Mucosa of descending colon (tissue), 3 donors: ENCODE data around the gene ST6GAL1. TPM values are rescaled to one million over a fixed set of nuclear protein-coding genes. Genes with fewer than 3 reads are reported as not detected.
"Not testable (repeated sequence)": the region's sequence is repeated elsewhere in the genome, so short reads cannot be mapped to it uniquely, and the experiment has no call there.

Source experiments
- ATAC-seq: fragments of 200-7000 bp; cut with Tn5 transposase; one replicate; pipeline ENCODE4 v1.9.1; 2020; ENCODE audit warnings: mild to moderate bottlenecking, moderate library complexity
- DNase-seq, 3 donors: peaks; one replicate each; pipeline ENCODE4 v3.0.0-alpha.2; 2020
- H3K36me3 ChIP-seq: fragments of 200-600 bp; one replicate; pipeline ENCODE4 v1.8.0; 2021; ENCODE audit warnings: low read depth, mild to moderate bottlenecking
- H3K4me1 ChIP-seq: fragments of 200-600 bp; one replicate; pipeline ENCODE4 v1.8.0; 2021; ENCODE audit warnings: low read depth, mild to moderate bottlenecking
- H3K4me3 ChIP-seq: fragments of 200-600 bp; one replicate; pipeline ENCODE4 v1.8.0; 2021; ENCODE audit warnings: mild to moderate bottlenecking
- H3K9me3 ChIP-seq: fragments of 200-600 bp; one replicate; pipeline ENCODE4 v1.8.0; 2021; ENCODE audit warnings: mild to moderate bottlenecking
- intact Hi-C, 2 donors: fragments of 100-400 bp; cut with DNase I in 1 of 2; cut with micrococcal nuclease in 1 of 2; formaldehyde crosslinking; loops; one replicate each; pipeline versions ENCODE4 v1.11.0 to v1.11.1; 2022; cut with DNase I, micrococcal nuclease
- total RNA-seq, 3 donors: library from RNA; stranded (reverse); fragmentation: NEBNext Ultra II Directional in 2 of 3; extraction: Animal tissue kit (Norgen Biotek cat#: 25700) in 2 of 3; gene quantifications; one replicate each; pipeline versions ENCODE4 v1.2.1 to v1.2.4, GENCODE V29; 2021 to 2023
- TF ChIP-seq, protein P1 (sequence below): fragments of 200-600 bp; IDR thresholded peaks from one replicate; pipeline ENCODE4 v1.8.0; 2022; ENCODE audit warnings: antibody characterized with exemption, mild to moderate bottlenecking
- donor health status: DM: no; HTN: no; CAD: no; lungs with moderate emphysema.
- donor health status: DM: no; HTN: no; CAD: no.
- donor health status: DM: no; HTN: yes; CAD: no.

Gene ST6GAL1
- total RNA-seq, 3 donors from 2014 or later = 23.5 to 58.9 (median 53.6) TPM

DNA sequence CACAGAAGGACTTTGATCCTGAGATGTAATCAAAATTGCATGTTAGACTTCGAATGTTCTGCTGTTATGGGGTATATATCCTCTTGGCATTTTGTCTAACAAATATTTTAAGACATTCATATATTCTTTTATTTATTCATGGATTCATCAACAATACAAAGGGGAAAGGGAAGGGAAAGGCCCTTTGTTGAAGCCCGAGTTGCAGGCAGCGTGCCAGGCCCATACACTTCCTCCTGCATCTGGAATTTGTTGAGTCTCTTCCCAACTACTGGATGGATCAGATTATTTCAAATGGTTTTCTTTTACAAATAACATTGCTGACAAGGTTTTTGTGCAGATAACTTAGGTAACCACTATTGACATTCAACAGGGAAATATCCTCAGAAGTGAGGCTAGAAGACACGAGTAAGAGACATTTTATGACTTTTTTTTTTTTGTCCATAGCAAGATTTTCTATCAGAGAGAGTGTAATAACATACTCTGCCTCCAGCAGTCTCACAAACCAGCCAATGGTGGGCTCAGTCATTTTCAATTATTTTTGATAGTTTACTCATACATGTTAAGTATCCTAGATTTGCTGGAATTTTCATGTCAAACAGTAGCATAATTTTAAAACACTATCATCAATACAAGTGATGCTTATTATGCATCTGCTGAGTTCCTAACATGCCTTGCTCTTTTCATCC lies 114.7 kb downstream of the ST6GAL1 start:
- Histone ChIP-seq H3K4me1 (peaks cover 25% of the 10 kb centered on the region), H3K9me3 (no peaks in the 10 kb centered on the region), H3K36me3 (no peaks in the 10 kb centered on the region), H3K4me3 (no peak overlapping the region)
- DNase-seq = peak; percentile 72 to 77 (median 75)
- intact Hi-C loops = no loop called here
- ATAC-seq = no peak
- TF ChIP-seq, protein P1, sequence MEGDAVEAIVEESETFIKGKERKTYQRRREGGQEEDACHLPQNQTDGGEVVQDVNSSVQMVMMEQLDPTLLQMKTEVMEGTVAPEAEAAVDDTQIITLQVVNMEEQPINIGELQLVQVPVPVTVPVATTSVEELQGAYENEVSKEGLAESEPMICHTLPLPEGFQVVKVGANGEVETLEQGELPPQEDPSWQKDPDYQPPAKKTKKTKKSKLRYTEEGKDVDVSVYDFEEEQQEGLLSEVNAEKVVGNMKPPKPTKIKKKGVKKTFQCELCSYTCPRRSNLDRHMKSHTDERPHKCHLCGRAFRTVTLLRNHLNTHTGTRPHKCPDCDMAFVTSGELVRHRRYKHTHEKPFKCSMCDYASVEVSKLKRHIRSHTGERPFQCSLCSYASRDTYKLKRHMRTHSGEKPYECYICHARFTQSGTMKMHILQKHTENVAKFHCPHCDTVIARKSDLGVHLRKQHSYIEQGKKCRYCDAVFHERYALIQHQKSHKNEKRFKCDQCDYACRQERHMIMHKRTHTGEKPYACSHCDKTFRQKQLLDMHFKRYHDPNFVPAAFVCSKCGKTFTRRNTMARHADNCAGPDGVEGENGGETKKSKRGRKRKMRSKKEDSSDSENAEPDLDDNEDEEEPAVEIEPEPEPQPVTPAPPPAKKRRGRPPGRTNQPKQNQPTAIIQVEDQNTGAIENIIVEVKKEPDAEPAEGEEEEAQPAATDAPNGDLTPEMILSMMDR = no peak

DNA sequence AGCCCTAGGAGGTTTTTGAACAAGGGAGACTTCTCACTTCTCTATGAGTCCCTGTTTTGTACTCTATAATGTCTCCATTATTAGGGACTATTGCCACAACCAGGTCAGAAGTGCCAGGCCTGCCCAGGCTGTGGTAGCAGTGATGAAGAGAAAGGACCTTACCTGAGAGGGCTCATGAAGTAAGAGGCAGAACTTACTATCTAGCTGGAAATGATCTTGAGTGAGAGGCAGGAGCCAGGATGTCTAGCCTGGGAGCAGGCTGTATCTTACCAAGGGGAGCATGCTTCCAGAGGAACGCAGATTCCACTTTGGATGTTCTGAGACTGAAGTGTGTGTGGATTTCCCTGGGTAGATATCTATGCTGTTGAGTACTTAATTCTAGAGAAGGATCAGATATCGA lies 115.7 kb downstream of the ST6GAL1 start:
- ATAC-seq (no peak), DNase-seq (no peak)
- H3K4me3 ChIP-seq = no peak overlapping the region
- TF ChIP-seq, protein P1 = no peak
- H3K4me1 ChIP-seq = peaks cover 17% of the 10 kb centered on the region
- H3K36me3 ChIP-seq = no peaks in the 10 kb centered on the region
- no peaks in the 10 kb centered on the region for H3K9me3 ChIP-seq
- intact Hi-C loops = no loop called here

DNA sequence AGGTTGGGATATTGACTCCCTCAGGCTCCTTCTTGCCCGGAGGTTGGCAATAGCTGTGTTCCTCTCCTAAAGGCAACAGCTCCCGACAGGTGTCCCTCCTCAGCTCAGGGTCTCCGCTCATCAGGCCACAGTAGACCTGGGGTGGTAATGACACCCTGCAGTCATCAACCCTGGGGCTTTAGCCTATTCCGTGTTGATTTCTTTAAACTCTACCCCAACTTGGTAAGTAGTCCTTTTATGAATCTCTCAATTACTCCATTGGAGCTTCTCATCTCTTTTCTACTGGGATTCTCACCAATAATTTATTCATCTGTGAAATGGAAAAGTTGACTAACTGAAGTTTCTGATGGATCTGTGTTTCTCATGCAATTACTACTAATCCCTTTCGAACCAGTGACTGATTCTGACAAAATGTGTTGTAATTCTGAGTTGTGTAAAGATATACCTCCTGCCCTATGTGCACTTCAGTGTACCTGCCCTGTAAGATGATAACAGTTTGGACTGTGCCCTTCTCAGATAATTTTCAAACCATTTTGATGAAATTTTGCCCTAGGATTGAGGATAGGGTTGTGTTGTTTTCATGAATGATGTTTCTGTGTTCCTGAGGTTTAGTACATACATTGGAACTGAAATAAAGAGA lies 119.3 kb downstream of the ST6GAL1 start:
- intact Hi-C loops = no loop called here
- TF ChIP-seq, protein P1 = no peak
- Histone ChIP-seq H3K9me3 (peaks cover 3% of the 10 kb centered on the region), H3K36me3 (no peaks in the 10 kb centered on the region), H3K4me1 (peaks cover 6% of the 10 kb centered on the region), H3K4me3 (no peak overlapping the region)
- ATAC-seq (no peak), DNase-seq (no peak)

DNA sequence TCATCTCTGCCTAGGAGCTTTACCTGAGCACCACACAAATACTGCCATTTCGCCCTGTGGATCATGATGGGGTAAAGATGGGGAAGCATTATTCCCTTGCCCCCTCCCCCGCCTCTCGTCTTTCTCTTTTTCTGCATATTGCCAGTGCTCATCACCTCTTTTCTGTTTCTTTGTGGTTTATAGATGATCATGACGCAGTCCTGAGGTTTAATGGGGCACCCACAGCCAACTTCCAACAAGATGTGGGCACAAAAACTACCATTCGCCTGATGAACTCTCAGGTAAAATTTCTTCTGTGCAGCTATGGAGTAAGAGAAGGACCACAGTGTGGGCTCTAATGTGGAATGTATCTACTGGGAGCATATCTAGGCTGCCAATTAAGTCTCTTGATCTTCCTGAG lies 120.7 kb downstream of the ST6GAL1 start:
- intact Hi-C loops = no loop called here
- ATAC-seq = no peak
- peaks cover 3% of the 10 kb centered on the region for H3K9me3 ChIP-seq
- H3K4me1 ChIP-seq = no peaks in the 10 kb centered on the region
- TF ChIP-seq, protein P1 = no peak
- H3K4me3 ChIP-seq = no peak overlapping the region
- no peak for DNase-seq
- H3K36me3 ChIP-seq = no peaks in the 10 kb centered on the region

DNA sequence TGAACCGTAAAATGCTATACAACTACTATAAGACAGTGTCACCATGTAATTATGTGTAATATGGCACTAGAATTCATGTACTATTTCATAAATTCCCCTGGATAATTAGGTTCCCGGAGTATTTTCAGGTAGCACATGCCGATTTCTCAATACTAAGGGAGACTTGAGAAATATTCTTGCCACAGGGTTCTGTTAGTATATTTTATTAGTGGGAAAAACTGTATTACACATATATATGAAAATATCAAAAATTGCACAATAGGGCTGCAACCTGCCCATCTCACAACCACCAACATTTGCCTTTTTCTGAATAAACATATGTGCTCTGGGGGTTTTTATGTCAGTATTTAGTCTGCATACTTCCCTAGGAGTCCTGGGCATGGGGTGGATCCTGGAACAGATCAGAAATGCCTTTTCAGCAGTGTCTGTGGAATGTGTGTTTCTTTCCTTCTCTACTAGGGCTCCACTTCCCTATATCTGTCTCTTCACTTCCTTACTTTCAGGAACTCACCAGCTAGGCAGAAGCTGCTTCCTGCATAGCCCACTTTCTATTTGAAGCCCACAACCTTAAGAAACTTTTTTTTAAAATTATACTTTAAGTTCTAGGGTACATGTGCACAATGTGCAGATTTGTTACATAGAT lies 121.5 kb downstream of the ST6GAL1 start:
- TF ChIP-seq, protein P1 = no peak
- ATAC-seq = no peak
- no peaks in the 10 kb centered on the region for H3K4me1 ChIP-seq

DNA sequence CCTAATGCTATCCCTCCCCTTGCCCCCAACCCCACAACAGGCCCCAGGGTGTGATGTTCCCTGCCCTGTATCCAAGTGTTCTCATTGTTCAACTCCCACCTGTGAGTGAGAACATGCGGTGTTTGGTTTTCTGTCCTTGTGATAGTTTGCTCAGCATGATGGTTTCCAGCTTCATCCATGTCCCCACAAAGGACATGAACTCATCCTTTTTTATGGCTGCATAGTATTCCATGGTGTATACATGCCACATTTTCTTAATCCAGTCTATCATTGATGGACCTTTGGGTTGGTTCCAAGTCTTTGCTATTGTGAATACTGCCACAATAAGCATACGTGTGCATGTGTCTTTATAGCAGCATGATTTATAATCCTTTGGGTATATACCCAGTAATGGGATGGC lies 122.1 kb downstream of the ST6GAL1 start:
- ATAC-seq, H3K9me3 ChIP-seq: not testable (repeated sequence)

More for the DNA sequence above, 121.5 kb downstream of the ST6GAL1 start:
- intact Hi-C loops = no loop called here
- Histone ChIP-seq H3K9me3 (peaks cover 3% of the 10 kb centered on the region), H3K36me3 (no peaks in the 10 kb centered on the region), H3K4me3 (no peak overlapping the region)
- no peak for DNase-seq

DNA sequence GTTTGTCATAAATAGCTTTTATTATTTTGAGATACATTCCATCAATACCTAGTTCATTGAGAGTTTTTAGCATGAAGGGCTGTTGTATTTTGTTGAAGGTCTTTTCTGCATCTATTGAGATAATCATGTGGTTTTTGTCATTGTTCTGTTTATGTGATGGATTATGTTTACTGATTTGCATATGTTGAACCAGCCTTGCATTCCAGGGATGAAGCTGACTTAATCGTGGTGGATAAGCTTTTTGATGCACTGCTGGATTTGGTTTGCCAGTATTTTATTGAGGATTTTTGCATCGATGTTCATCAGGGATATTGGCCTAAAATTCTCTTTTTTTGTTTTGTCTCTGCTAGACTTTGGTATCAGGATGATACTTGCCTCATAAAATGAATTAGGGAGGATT lies 124.1 kb downstream of the ST6GAL1 start:
- ATAC-seq, H3K4me3 ChIP-seq, intact Hi-C loops, H3K9me3 ChIP-seq, H3K4me1 ChIP-seq, DNase-seq, H3K36me3 ChIP-seq: not testable (repeated sequence)

More for the DNA sequence above, 122.1 kb downstream of the ST6GAL1 start:
- H3K36me3 ChIP-seq, H3K4me1 ChIP-seq, intact Hi-C loops, H3K4me3 ChIP-seq, DNase-seq: not testable (repeated sequence)

DNA sequence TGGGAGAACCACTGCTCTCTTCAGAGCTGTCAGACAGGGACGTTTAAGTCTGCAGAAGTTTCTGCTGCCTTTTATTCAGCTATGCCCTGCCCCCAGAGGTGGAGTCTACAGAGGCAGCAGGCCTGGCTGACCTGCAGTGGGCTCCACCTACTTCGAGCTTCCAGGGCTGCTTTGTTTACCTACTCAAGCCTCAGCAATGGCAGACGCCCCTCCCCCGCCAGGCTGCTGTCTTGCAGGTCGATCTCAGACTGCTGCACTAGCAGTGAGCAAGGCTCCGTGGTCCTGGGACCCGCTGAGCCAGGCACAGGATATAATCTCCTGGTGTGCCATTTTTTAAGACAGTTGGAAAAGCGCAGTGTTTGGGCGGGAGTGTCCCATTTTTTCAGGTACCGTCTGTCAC lies 127.5 kb downstream of the ST6GAL1 start:
- intact Hi-C loops, H3K4me1 ChIP-seq, DNase-seq, H3K36me3 ChIP-seq, ATAC-seq, H3K9me3 ChIP-seq, H3K4me3 ChIP-seq: not testable (repeated sequence)
